HepG2 (cell line): Measurements from ENCODE around the gene SPAG6. TPM values are rescaled to one million over a fixed set of nuclear protein-coding genes. Genes with fewer than 3 reads are reported as not detected.

Source experiments
- ASH2L ChIP-seq: fragments of 300-600, 200-600 bp; sonication (generic); IDR thresholded peaks from 2 replicates; pipeline ENCODE4 v1.7.0; 2017; ENCODE audit warnings: low read depth, mild to moderate bottlenecking, moderate library complexity, mixed read lengths, low read length; ENCODE audit not compliant: insufficient read length
- ATF2 ChIP-seq: sonication (generic); formaldehyde crosslinking; IDR thresholded peaks from 2 replicates; pipeline ENCODE4 v1.4.0; 2020; ENCODE audit warnings: missing genetic modification reagents
- ATF3 ChIP-seq: sonication (generic); formaldehyde crosslinking; IDR thresholded peaks from 2 replicates; pipeline ENCODE4 v1.4.0; 2020; ENCODE audit warnings: missing genetic modification reagents
- ATF4 ChIP-seq, 2 experiments: fragments of 450-650 bp in 1 of 2; sonication (generic) in 1 of 2; formaldehyde crosslinking; IDR thresholded peaks; 2 replicates each; pipeline versions ENCODE4 v1.5.0 to v1.8.0; 2020 to 2022; ENCODE audit warnings: mild to moderate bottlenecking in 1 of 2, missing genetic modification reagents in 1 of 2
- CHD4 ChIP-seq: fragments of 200-600 bp; sonication (generic); IDR thresholded peaks from 2 replicates; pipeline ENCODE4 v1.7.0; 2017; ENCODE audit warnings: mild to moderate bottlenecking, low read length, borderline replicate concordance
- ELK4 ChIP-seq: sonication (generic); formaldehyde crosslinking; IDR thresholded peaks from 2 replicates; pipeline ENCODE4 v1.9.0; 2021; ENCODE audit warnings: missing genetic modification reagents, borderline replicate concordance
- HNF4G ChIP-seq, 2 experiments: sonication (generic) in 1 of 2; formaldehyde crosslinking in 1 of 2; IDR thresholded peaks; 2 replicates each; pipeline versions ENCODE4 v1.4.0 to v1.6.1; 2011 to 2020; ENCODE audit warnings: borderline replicate concordance in 2 of 2, low read depth in 2 of 2, mild to moderate bottlenecking in 2 of 2, low read length in 1 of 2, missing genetic modification reagents in 1 of 2, moderate library complexity in 1 of 2
- KLF13 ChIP-seq: sonication (generic); formaldehyde crosslinking; IDR thresholded peaks from 2 replicates; pipeline ENCODE4 v1.4.0; 2020; ENCODE audit warnings: mild to moderate bottlenecking, missing genetic modification reagents
- KLF6 ChIP-seq: IDR thresholded peaks from 2 replicates; pipeline ENCODE4 v1.8.0; 2016; ENCODE audit warnings: missing biosample characterization, missing genetic modification reagents
- MAF1 ChIP-seq: sonication (generic); formaldehyde crosslinking; IDR thresholded peaks from 2 replicates; pipeline ENCODE4 v1.5.0; 2020; ENCODE audit warnings: missing genetic modification reagents, borderline replicate concordance
- MEIS2 ChIP-seq: sonication (generic); formaldehyde crosslinking; IDR thresholded peaks from 2 replicates; pipeline ENCODE4 v1.9.0; 2021; ENCODE audit warnings: mild to moderate bottlenecking, missing genetic modification reagents
- NFKB2 ChIP-seq: sonication (generic); formaldehyde crosslinking; IDR thresholded peaks from 2 replicates; pipeline ENCODE4 v1.4.0; 2020; ENCODE audit warnings: missing genetic modification reagents, borderline replicate concordance
- SATB2 ChIP-seq: sonication (generic); formaldehyde crosslinking; IDR thresholded peaks from 2 replicates; pipeline ENCODE4 v1.5.0; 2020; ENCODE audit warnings: missing genetic modification reagents
- SRSF9 ChIP-seq: fragments of 200-400 bp; formaldehyde crosslinking; IDR thresholded peaks from 2 replicates; pipeline ENCODE4 v1.6.1; 2018; ENCODE audit warnings: borderline replicate concordance, mild to moderate bottlenecking, low read depth, low read length; ENCODE audit not compliant: insufficient read depth, poor library complexity, severe bottlenecking
- TFE3 ChIP-seq: IDR thresholded peaks from 2 replicates; pipeline ENCODE4 v1.6.1; 2016
- ZBTB7A ChIP-seq: sonication (generic); formaldehyde crosslinking; IDR thresholded peaks from 2 replicates; pipeline ENCODE4 v1.8.0; 2022; ENCODE audit warnings: mild to moderate bottlenecking, missing genetic modification reagents
- ZFP36L1 ChIP-seq: sonication (generic); formaldehyde crosslinking; IDR thresholded peaks from 2 replicates; pipeline ENCODE4 v1.8.0; 2022; ENCODE audit warnings: mild to moderate bottlenecking, missing genetic modification reagents, moderate library complexity
- ZNF503 ChIP-seq: sonication (generic); formaldehyde crosslinking; IDR thresholded peaks from 2 replicates; pipeline ENCODE4 v1.4.0; 2020; ENCODE audit warnings: missing genetic modification reagents
- ZNF619 ChIP-seq: sonication (generic); formaldehyde crosslinking; IDR thresholded peaks from 2 replicates; pipeline ENCODE4 v1.4.0; 2020; ENCODE audit warnings: mild to moderate bottlenecking, missing genetic modification reagents
- ZNF629 ChIP-seq: sonication (generic); formaldehyde crosslinking; conservative IDR thresholded peaks from 2 replicates; pipeline ENCODE4 v1.5.0; 2020; ENCODE audit warnings: missing genetic modification reagents
- polyA plus RNA-seq, 8 experiments: library from polyadenylated mRNA; depleted of rRNA in 3 of 8; stranded (reverse) in 7 of 8; unstranded in 1 of 8; fragments of >200 nt; fragmentation: Illumina TruSeq in 4 of 8; extraction: Trizol in 4 of 8; gene quantifications; 2 replicates each; pipeline versions ENCODE4 v1.2.1 to v1.2.3, GENCODE V29; 2011 to 2016; ENCODE audit warnings: low read depth in 4 of 8, missing spikeins in 1 of 8, mixed read lengths in 1 of 8; ENCODE audit not compliant: insufficient read depth in 1 of 8
- total RNA-seq, 5 experiments: library from RNA; depleted of rRNA; stranded (reverse); fragments of >200 nt; fragmentation: Illumina TruSeq; extraction: Trizol; gene quantifications; 2 replicates each; pipeline ENCODE4 v1.2.3, GENCODE V29; 2016; ENCODE audit warnings: low read depth in 1 of 5

Gene SPAG6
- total and polyA plus RNA-seq, 2 of the 13 experiments (the other 11 are each of a cell fraction or from before 2014, with no cell fraction given) = not detected

- TF ChIP-seq ZFP36L1 (CRISPR knock-in tag) = no peak
- TF ChIP-seq ATF4 (CRISPR knock-in tag; IDR thresholded peaks at IDR 0.05) = 0 out of 4 replicates have a peak, but pooled peaks of 1 of the 2 experiments have one; percentile 30
- TF ChIP-seq ELK4 = no peak
- no peak for TF ChIP-seq ZNF503
- no peak for TF ChIP-seq ZNF629 (CRISPR knock-in tag)
- TF ChIP-seq MAF1 (CRISPR knock-in tag) = no peak
- TF ChIP-seq SATB2 (CRISPR knock-in tag) = no peak
- peak; percentile 81 for TF ChIP-seq ASH2L
- no peak for TF ChIP-seq ATF2 (CRISPR knock-in tag)
- TF ChIP-seq ZNF619 = no peak
- TF ChIP-seq SRSF9 = no peak
- no peak for TF ChIP-seq HNF4G (IDR thresholded peaks at IDR 0.05; ENCODE audit: borderline replicate concordance, low read depth, low read length)
- TF ChIP-seq HNF4G (CRISPR knock-in tag; IDR thresholded peaks at IDR 0.05; ENCODE audit: borderline replicate concordance, low read depth) = 0 out of 2 replicates have a peak, but pooled peaks have one; percentile 10
- no peak; the same call in 1 of the 2 replicates for TF ChIP-seq MEIS2 (CRISPR knock-in tag)
- peak; percentile 75; the same call in 1 of the 2 replicates for TF ChIP-seq KLF6 (CRISPR knock-in tag)
- TF ChIP-seq NFKB2 (CRISPR knock-in tag) = no peak; the same call in 1 of the 2 replicates
- no peak for TF ChIP-seq KLF13 (CRISPR knock-in tag)
- TF ChIP-seq ZBTB7A (CRISPR knock-in tag) = no peak
- peak; percentile 87 for TF ChIP-seq TFE3 (CRISPR knock-in tag)
- TF ChIP-seq ATF3 (CRISPR knock-in tag) = peak; percentile 27; the same call in 1 of the 2 replicates
- TF ChIP-seq CHD4 = no peak
Observed at GRCh38 chr10:22316286-22317075, 28.8 kb upstream of the SPAG6 start, which contains the start of gene COMMD3 (continued).
